GM21526 (cell line): ENCODE data around the gene ZNF780B.
"Not testable (repeated sequence)": the region's sequence is repeated elsewhere in the genome, so short reads cannot be mapped to it uniquely, and the experiment has no call there.

Experiments used
- ATAC-seq: cut with Tn5 transposase; IDR thresholded peaks from one replicate; pipeline ENCODE4 v1.9.1; 2021; ENCODE audit warnings: moderate library complexity; ENCODE audit not compliant: unreplicated experiment, low FRiP score

Gene ZNF780B

GRCh38 chr19:40041718-40042117 is 14.3 kb downstream of the ZNF780B start:
- ATAC-seq: not testable (repeated sequence)

- ATAC-seq: not testable (repeated sequence)
These were observed 18.0 kb downstream of the ZNF780B start for GRCh38 chr19:40038047-40038446.

- no peak for ATAC-seq
These were observed 20.0 kb downstream of the ZNF780B start for GRCh38 chr19:40035996-40036395.

- ATAC-seq: no peak
These were observed 22.0 kb downstream of the ZNF780B start for GRCh38 chr19:40033989-40034560.

GRCh38 chr19:40026597-40026970 is 29.4 kb downstream of the ZNF780B start:
- ATAC-seq: no peak

GRCh38 chr19:40025938-40026596 is 30.0 kb downstream of the ZNF780B start:
- no peak for ATAC-seq

GRCh38 chr19:40023969-40024368 is 32.1 kb downstream of the ZNF780B start:
- ATAC-seq: no peak

- ATAC-seq: no peak
These were observed 42.0 kb downstream of the ZNF780B start for GRCh38 chr19:40013991-40014390.

GRCh38 chr19:40009674-40010073 is 46.4 kb downstream of the ZNF780B start:
- no peak for ATAC-seq

- no peak for ATAC-seq
These were observed 49.7 kb downstream of the ZNF780B start for GRCh38 chr19:40006273-40006691.

GRCh38 chr19:40005691-40006272 is 50.2 kb downstream of the ZNF780B start:
- no peak for ATAC-seq

- no peak for ATAC-seq
These were observed 57.5 kb downstream of the ZNF780B start for GRCh38 chr19:39998501-39998900.

- ATAC-seq: peak; percentile 15
These were observed 58.3 kb downstream of the ZNF780B start for GRCh38 chr19:39997638-39998216.

- ATAC-seq: peak; percentile 69
These were observed 59.0 kb downstream of the ZNF780B start, which contains the start of gene ZNF546 for GRCh38 chr19:39996811-39997637. Gene ZNF546 (plus strand): TSS chr19:39997060. CDS start chr19:39998327, 1,267 bp downstream.

GRCh38 chr19:39996218-39996810 is 59.7 kb downstream of the ZNF780B start:
- peak; percentile 30 for ATAC-seq

- no peak for ATAC-seq
These were observed 60.2 kb downstream of the ZNF780B start for GRCh38 chr19:39995794-39996193.

GRCh38 chr19:39994361-39994760 is 61.7 kb downstream of the ZNF780B start:
- ATAC-seq: no peak

GRCh38 chr19:39993605-39994004 is 62.4 kb downstream of the ZNF780B start:
- no peak for ATAC-seq

- ATAC-seq: no peak
These were observed 68.4 kb downstream of the ZNF780B start for GRCh38 chr19:39987596-39987995.

GRCh38 chr19:39987167-39987566 is 68.9 kb downstream of the ZNF780B start:
- no peak for ATAC-seq
